H54 (cell line): ENCODE measurements around the gene CCNJ.
"Not testable (repeated sequence)": the region's sequence is repeated elsewhere in the genome, so short reads cannot be mapped to it uniquely, and the experiment has no call there.

Experiments used
- DNase-seq: peaks from one replicate; pipeline ENCODE4 v3.0.0; 2011; ENCODE audit warnings: low spot score, mixed read lengths; ENCODE audit not compliant: insufficient read length
- FAIRE-seq: peaks from 3 replicates; lab custom pipeline; 2011; peaks lifted over from hg19 to GRCh38; lab: Jason Lieb, UNC
- POLR2A ChIP-seq: IDR thresholded peaks from 2 replicates; pipeline ENCODE4 v1.6.1; 2011; ENCODE audit warnings: low read depth, mild to moderate bottlenecking, low read length

The CCNJ gene

GRCh38 chr10:96041146-96041545, 2.2 kb upstream of the CCNJ start:
- DNase-seq = no peak
- FAIRE-seq = no peak
- no peak for TF ChIP-seq POLR2A

GRCh38 chr10:96043893-96044715, 721 bp downstream of the CCNJ start:
- FAIRE-seq (no peak), DNase-seq (peak; percentile 43)
- TF ChIP-seq POLR2A = no peak

DNA sequence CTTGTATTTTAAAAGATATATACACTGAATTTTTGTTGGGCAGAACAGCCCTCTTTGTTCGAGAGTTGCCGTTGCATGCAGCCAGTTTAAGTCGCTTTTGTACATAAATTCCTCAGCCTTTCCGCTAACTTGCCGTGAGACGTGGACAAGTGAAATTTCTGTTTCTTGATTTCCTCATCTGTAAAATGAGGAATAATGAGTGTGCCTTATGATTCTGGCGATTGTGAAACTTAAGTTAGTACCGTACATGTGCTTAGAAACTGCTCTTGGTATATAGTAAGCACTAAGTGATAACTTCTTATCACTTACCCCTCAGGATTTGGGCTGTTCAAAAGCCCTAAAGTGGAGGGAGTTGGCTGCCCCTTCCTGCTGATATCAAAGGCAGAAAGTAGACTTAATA, 1.4 kb downstream of the CCNJ start:
- TF ChIP-seq POLR2A = no peak
- DNase-seq (no peak), FAIRE-seq (peak; percentile 15)

GRCh38 chr10:96046546-96046945, 3.2 kb downstream of the CCNJ start:
- FAIRE-seq = no peak
- TF ChIP-seq POLR2A = no peak
- DNase-seq = no peak

- FAIRE-seq (no peak), DNase-seq (no peak)
- no peak for TF ChIP-seq POLR2A
Observed at GRCh38 chr10:96047004-96047649, 3.7 kb downstream of the CCNJ start.

DNA sequence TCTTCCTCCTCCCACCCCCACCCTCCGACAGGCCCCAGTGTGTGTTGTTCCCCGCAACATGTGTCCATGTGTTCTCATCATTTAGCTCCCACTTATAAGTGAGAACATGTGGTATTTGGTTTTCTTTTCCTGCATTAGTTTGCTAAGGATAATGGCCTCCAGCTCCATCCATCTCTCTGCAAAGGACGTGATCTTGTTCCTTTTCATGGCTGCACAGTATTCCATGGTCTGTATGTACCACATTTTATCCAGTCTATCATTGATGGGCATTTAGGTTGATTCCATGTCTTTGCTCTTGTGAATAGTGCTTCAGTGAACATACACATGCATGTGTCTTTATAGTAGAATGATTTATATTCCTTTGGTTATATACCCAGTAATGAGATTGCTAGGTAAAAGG, 4.5 kb downstream of the CCNJ start:
- not testable (repeated sequence) for DNase-seq, FAIRE-seq

GRCh38 chr10:96049340-96049739, 6.0 kb downstream of the CCNJ start:
- no peak for DNase-seq
- TF ChIP-seq POLR2A = no peak
- FAIRE-seq = no peak

GRCh38 chr10:96053985-96054384, 10.6 kb downstream of the CCNJ start:
- FAIRE-seq (no peak), DNase-seq (no peak)
- TF ChIP-seq POLR2A = no peak

- FAIRE-seq (no peak), DNase-seq (no peak)
- TF ChIP-seq POLR2A = no peak
Observed at GRCh38 chr10:96056787-96057186, 13.4 kb downstream of the CCNJ start.

GRCh38 chr10:96061232-96061631, 17.8 kb downstream of the CCNJ start:
- DNase-seq (no peak), FAIRE-seq (no peak)
- TF ChIP-seq POLR2A = no peak

DNA sequence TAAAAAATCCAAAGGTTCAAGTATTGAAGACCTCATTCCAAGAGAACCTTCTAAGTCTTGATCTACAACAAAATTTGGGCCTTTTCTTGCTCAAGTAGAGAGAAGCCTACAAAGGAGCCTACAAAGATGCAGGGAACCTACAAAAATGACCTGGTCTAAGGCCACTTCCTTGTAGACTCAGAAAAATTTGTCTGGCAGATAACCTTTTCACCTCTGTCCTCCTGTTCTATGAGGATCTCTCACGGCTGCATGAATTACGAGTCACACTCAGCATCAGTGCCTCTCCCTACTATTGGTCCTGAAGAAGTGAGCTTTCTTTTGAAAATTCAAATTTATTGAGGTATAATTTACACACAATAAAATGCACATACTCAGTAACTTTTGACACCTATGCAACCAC, 29.3 kb downstream of the CCNJ start:
- no peak for DNase-seq
- FAIRE-seq = no peak
- TF ChIP-seq POLR2A = no peak

DNA sequence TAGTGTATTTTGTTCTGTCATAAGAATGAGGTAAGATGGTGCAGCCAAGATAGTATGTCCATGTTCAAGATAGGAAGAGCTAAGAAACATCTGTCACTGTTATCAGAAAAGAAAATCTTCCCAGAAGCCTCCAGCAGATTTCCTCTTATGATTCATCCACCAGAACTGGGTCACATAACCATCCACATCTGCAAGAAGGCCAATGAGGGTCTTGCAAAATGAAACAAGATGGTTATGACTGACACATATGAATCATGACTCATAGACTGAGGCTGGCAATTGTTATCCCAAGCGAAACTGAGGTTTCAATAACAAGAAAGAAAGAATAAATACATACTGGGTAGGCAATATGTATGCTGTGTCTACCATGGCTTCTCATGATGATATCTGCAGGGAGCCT, 30.3 kb downstream of the CCNJ start:
- DNase-seq (peak; percentile 13), FAIRE-seq (peak; percentile 55)
- TF ChIP-seq POLR2A = no peak

DNA sequence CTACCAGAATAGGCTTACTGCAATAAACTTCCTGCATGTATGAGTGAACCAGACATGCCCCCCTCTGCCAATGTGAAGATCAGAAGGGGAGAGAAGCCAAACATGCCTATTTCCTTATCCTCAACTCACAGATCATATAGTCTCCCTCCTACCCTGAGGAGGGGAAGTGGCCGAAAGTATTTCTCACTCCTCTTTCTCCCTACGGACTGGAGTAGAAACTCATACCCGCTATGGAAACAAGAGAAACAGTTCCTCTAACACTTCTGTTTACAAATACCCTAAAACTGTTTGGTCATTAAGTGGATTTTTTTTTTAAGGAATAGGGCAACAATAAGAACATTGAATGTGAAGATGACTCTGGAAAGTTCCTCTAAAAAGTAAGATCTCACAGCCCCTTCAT, 31.4 kb downstream of the CCNJ start:
- DNase-seq = no peak
- FAIRE-seq = no peak
- no peak for TF ChIP-seq POLR2A

DNA sequence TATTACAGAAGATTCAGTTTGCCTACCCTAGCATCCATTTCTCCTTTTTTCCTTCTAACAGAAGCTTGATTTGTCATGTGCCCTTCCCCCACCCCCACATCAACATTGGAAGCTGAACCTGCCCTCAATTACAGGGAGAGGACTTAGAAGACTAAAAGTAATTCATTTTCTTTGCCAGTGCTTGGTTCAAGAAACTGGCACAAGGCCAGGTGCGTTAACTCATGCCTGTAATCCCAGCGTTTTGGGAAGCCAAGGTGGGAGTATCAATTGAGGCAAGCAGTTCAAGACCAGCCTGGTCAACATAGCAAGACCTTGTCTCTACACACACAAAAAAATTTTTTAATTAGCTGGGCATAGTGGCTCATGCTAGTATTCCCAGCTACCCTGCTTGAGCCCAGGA, 32.6 kb downstream of the CCNJ start:
- DNase-seq = no peak
- no peak for FAIRE-seq
- TF ChIP-seq POLR2A = no peak

GRCh38 chr10:96077156-96077555, 33.8 kb downstream of the CCNJ start:
- FAIRE-seq = no peak
- TF ChIP-seq POLR2A = no peak
- no peak for DNase-seq
